BE2C (cell line): ENCODE results near the gene MAML2.

ENCODE experiments used
- DNase-seq: peaks from one replicate; pipeline ENCODE4 v3.0.0-alpha.2; 2020
- H3K27me3 ChIP-seq: fragments of 250-450 bp; sonication (Bioruptor Pico); 2 replicates; pipeline ENCODE4 v1.5.1; 2020; ENCODE audit warnings: mild to moderate bottlenecking
- H3K36me3 ChIP-seq: fragments of 250-450 bp; sonication (Bioruptor Pico); 2 replicates; pipeline ENCODE4 v1.5.1; 2020; ENCODE audit warnings: mild to moderate bottlenecking
- H3K4me1 ChIP-seq: fragments of 250-450 bp; sonication (Bioruptor Pico); 2 replicates; pipeline ENCODE4 v1.5.1; 2020
- H3K4me3 ChIP-seq: 2 replicates; pipeline ENCODE4 v1.5.1; 2011; ENCODE audit warnings: low read depth, low read length
- H3K9me3 ChIP-seq: fragments of 250-450 bp; sonication (Bioruptor Pico); 2 replicates; pipeline ENCODE4 v1.5.1; 2020
- CTCF ChIP-seq: IDR thresholded peaks from 2 replicates; pipeline ENCODE4 v1.5.1; 2012; ENCODE audit warnings: mild to moderate bottlenecking, low read depth, low read length

Gene MAML2

GRCh38 chr11:96167787-96168186 lies 175.2 kb downstream of the MAML2 start:
- H3K27me3 ChIP-seq = no peaks in the 10 kb centered on the region
- no peaks in the 10 kb centered on the region for H3K36me3 ChIP-seq
- TF ChIP-seq CTCF = no peak
- no peak overlapping the region for H3K4me3 ChIP-seq
- no peaks in the 10 kb centered on the region for H3K9me3 ChIP-seq
- no peaks in the 10 kb centered on the region for H3K4me1 ChIP-seq
- DNase-seq = no peak

GRCh38 chr11:96167203-96167758 lies 175.7 kb downstream of the MAML2 start:
- TF ChIP-seq CTCF = no peak
- H3K4me1 ChIP-seq = no peaks in the 10 kb centered on the region
- H3K4me3 ChIP-seq = no peak overlapping the region
- H3K9me3 ChIP-seq = no peaks in the 10 kb centered on the region
- H3K36me3 ChIP-seq = no peaks in the 10 kb centered on the region
- no peaks in the 10 kb centered on the region for H3K27me3 ChIP-seq
- DNase-seq = no peak

- Histone ChIP-seq H3K9me3 (no peaks in the 10 kb centered on the region), H3K4me3 (no peak overlapping the region), H3K27me3 (no peaks in the 10 kb centered on the region), H3K4me1 (no peaks in the 10 kb centered on the region), H3K36me3 (no peaks in the 10 kb centered on the region)
- no peak for TF ChIP-seq CTCF
- DNase-seq = no peak
Measured at GRCh38 chr11:96162816-96163499, 180.0 kb downstream of the MAML2 start.

- no peak for TF ChIP-seq CTCF
- no peak for DNase-seq
- no peak overlapping the region for H3K4me3 ChIP-seq
- H3K27me3 ChIP-seq = no peaks in the 10 kb centered on the region
- H3K9me3 ChIP-seq = no peaks in the 10 kb centered on the region
- no peaks in the 10 kb centered on the region for H3K36me3 ChIP-seq
- H3K4me1 ChIP-seq = peaks cover 10% of the 10 kb centered on the region
Measured at GRCh38 chr11:96161307-96162089, 181.5 kb downstream of the MAML2 start.

GRCh38 chr11:96160732-96161306 lies 182.2 kb downstream of the MAML2 start:
- no peak for TF ChIP-seq CTCF
- peaks cover 17% of the 10 kb centered on the region for H3K4me1 ChIP-seq
- H3K4me3 ChIP-seq = no peak overlapping the region
- H3K27me3 ChIP-seq = no peaks in the 10 kb centered on the region
- H3K36me3 ChIP-seq = no peaks in the 10 kb centered on the region
- H3K9me3 ChIP-seq = no peaks in the 10 kb centered on the region
- no peak for DNase-seq
